Smooth muscle cell (in vitro differentiated cells): Measurements from ENCODE around the gene PDCD4. TPM values are rescaled to one million over a fixed set of nuclear protein-coding genes. Genes with fewer than 3 reads are reported as not detected.

Source experiments
- DNase-seq: peaks from one replicate; lab custom pipeline; 2025; ENCODE audit not compliant: unreplicated experiment; lab: John Stamatoyannopoulos, UW
- H2AFZ ChIP-seq: fragments of 200-600 bp; sonication (generic); 2 replicates; pipeline ENCODE4 v1.6.0; 2016; ENCODE audit warnings: antibody characterized with exemption, low read depth, mild to moderate bottlenecking
- H3F3A ChIP-seq: fragments of 200-600 bp; sonication (generic); 2 replicates; pipeline ENCODE4 v1.6.0; 2017; ENCODE audit warnings: antibody characterized with exemption, low read depth
- H3K27ac ChIP-seq: fragments of 200-600 bp; sonication (generic); 2 replicates; pipeline ENCODE4 v1.5.1; 2016; ENCODE audit warnings: low read depth, mild to moderate bottlenecking
- H3K27me3 ChIP-seq: fragments of 200-600 bp; sonication (generic); 2 replicates; pipeline ENCODE4 v1.6.1; 2016; ENCODE audit warnings: low read depth, mild to moderate bottlenecking
- H3K36me3 ChIP-seq: fragments of 200-600 bp; sonication (generic); 2 replicates; pipeline ENCODE4 v1.5.1; 2016; ENCODE audit warnings: low read depth
- H3K4me1 ChIP-seq: fragments of 200-600 bp; sonication (generic); 2 replicates; pipeline ENCODE4 v1.5.1; 2016; ENCODE audit warnings: low read depth
- H3K4me2 ChIP-seq: fragments of 200-600 bp; sonication (generic); 2 replicates; pipeline ENCODE4 v1.6.0; 2016; ENCODE audit warnings: mild to moderate bottlenecking
- H3K4me3 ChIP-seq: fragments of 200-600 bp; sonication (generic); 2 replicates; pipeline ENCODE4 v1.5.1; 2016; ENCODE audit warnings: mild to moderate bottlenecking
- H3K79me2 ChIP-seq: fragments of 200-600 bp; sonication (generic); 2 replicates; pipeline ENCODE4 v1.6.0; 2016; ENCODE audit warnings: low read depth, mild to moderate bottlenecking
- H3K9ac ChIP-seq: fragments of 200-600 bp; sonication (generic); 2 replicates; pipeline ENCODE4 v1.6.0; 2016; ENCODE audit warnings: low read depth
- H3K9me3 ChIP-seq: fragments of 200-600 bp; sonication (generic); replicated peaks from 2 replicates; pipeline ENCODE4 v1.5.1; 2016; ENCODE audit warnings: low read depth
- H4K20me1 ChIP-seq: fragments of 200-600 bp; sonication (generic); 2 replicates; pipeline ENCODE4 v1.6.0; 2016; ENCODE audit warnings: low read depth
- WGBS: methylation state at CpG from one replicate; pipeline ENCODE4 v1.1.7; 2016; ENCODE audit warnings: low lambda C conversion rate; 5-methylcytosine and 5-hydroxymethylcytosine counted together
- polyA plus RNA-seq: library from polyadenylated mRNA; unstranded; fragments of >200 nt; fragmentation: Nextera tagmentation; extraction: Ambion mirVana; gene quantifications from 2 replicates; pipeline ENCODE4 v1.2.1, GENCODE V29; 2016
- total RNA-seq: library from RNA; depleted of rRNA; stranded (reverse); fragments of >200 nt; gene quantifications from 2 replicates; pipeline ENCODE4 v1.2.3, GENCODE V29; 2014
- TF ChIP-seq, protein P1 (sequence below): fragments of 200-600 bp; sonication (generic); IDR thresholded peaks from 2 replicates; pipeline ENCODE4 v1.5.1; 2017; ENCODE audit warnings: borderline replicate concordance, mild to moderate bottlenecking, antibody characterized with exemption; ENCODE audit not compliant: insufficient read depth, poor library complexity, severe bottlenecking

PDCD4 gene
- total and polyA plus RNA-seq, 2 experiments from 2014 or later, result 67.0 to 124 TPM

- Histone ChIP-seq H3K9ac (no peak overlapping the region), H3K4me3 (no peak overlapping the region), H3K4me1 (peaks cover 22% of the 10 kb centered on the region), H2AFZ (no peak overlapping the region), H3K4me2 (peak overlapping the region; percentile 68), H3K36me3 (peaks cover 4% of the 10 kb centered on the region), H3K27ac (peak overlapping the region; percentile 42), H3K9me3 (no peaks in the 10 kb centered on the region), H3K79me2 (peaks cover 100% of the 10 kb centered on the region), H3F3A (peaks cover 5% of the 10 kb centered on the region), H4K20me1 (peaks cover 100% of the 10 kb centered on the region), H3K27me3 (no peaks in the 10 kb centered on the region)
- WGBS, result 34% methylated on average over 1 of the region's 1 CpG
- no peak for DNase-seq
- TF ChIP-seq, protein P1, sequence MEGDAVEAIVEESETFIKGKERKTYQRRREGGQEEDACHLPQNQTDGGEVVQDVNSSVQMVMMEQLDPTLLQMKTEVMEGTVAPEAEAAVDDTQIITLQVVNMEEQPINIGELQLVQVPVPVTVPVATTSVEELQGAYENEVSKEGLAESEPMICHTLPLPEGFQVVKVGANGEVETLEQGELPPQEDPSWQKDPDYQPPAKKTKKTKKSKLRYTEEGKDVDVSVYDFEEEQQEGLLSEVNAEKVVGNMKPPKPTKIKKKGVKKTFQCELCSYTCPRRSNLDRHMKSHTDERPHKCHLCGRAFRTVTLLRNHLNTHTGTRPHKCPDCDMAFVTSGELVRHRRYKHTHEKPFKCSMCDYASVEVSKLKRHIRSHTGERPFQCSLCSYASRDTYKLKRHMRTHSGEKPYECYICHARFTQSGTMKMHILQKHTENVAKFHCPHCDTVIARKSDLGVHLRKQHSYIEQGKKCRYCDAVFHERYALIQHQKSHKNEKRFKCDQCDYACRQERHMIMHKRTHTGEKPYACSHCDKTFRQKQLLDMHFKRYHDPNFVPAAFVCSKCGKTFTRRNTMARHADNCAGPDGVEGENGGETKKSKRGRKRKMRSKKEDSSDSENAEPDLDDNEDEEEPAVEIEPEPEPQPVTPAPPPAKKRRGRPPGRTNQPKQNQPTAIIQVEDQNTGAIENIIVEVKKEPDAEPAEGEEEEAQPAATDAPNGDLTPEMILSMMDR, result no peak
These were observed 60.1 kb downstream of the PDCD4 start for GRCh38 chr10:110931769-110932381.

GRCh38 chr10:110932505-110933180 is 60.9 kb downstream of the PDCD4 start:
- WGBS, result 30% methylated on average over 1 of the region's 1 CpG
- Histone ChIP-seq H3K36me3 (peaks cover 4% of the 10 kb centered on the region), H3K4me2 (peak overlapping the region; percentile 68), H2AFZ (no peak overlapping the region), H3K4me1 (peaks cover 22% of the 10 kb centered on the region), H4K20me1 (peaks cover 100% of the 10 kb centered on the region), H3K9ac (no peak overlapping the region), H3K9me3 (no peaks in the 10 kb centered on the region), H3F3A (peaks cover 5% of the 10 kb centered on the region), H3K27ac (peak overlapping the region; percentile 42), H3K4me3 (no peak overlapping the region), H3K79me2 (peaks cover 100% of the 10 kb centered on the region), H3K27me3 (no peaks in the 10 kb centered on the region)
- TF ChIP-seq, protein P1, result no peak
- no peak for DNase-seq

GRCh38 chr10:110936757-110937156 is 65.0 kb downstream of the PDCD4 start:
- Histone ChIP-seq H2AFZ (no peak overlapping the region), H3K79me2 (peaks cover 99% of the 10 kb centered on the region), H3K27ac (no peak overlapping the region), H4K20me1 (peaks cover 98% of the 10 kb centered on the region), H3K9me3 (no peaks in the 10 kb centered on the region), H3K4me2 (no peak overlapping the region), H3K4me1 (peaks cover 8% of the 10 kb centered on the region), H3F3A (no peaks in the 10 kb centered on the region), H3K27me3 (no peaks in the 10 kb centered on the region), H3K36me3 (peaks cover 4% of the 10 kb centered on the region), H3K9ac (no peak overlapping the region), H3K4me3 (no peak overlapping the region)
- TF ChIP-seq, protein P1, result no peak
- no peak for DNase-seq
- 98% methylated on average over 18 of the region's 18 CpGs for WGBS

GRCh38 chr10:110939419-110939818 is 67.7 kb downstream of the PDCD4 start:
- no peaks in the 10 kb centered on the region for H3K9me3 ChIP-seq
- H3K27me3 ChIP-seq, result no peaks in the 10 kb centered on the region
- H2AFZ ChIP-seq, result no peak overlapping the region
- no peak for DNase-seq
- WGBS, result over 99% methylated on average over 4 of the region's 4 CpGs
- no peak overlapping the region for H3K4me2 ChIP-seq
- peaks cover 99% of the 10 kb centered on the region for H3K79me2 ChIP-seq
- no peaks in the 10 kb centered on the region for H3K4me1 ChIP-seq
- H4K20me1 ChIP-seq, result peaks cover 95% of the 10 kb centered on the region
- H3F3A ChIP-seq, result no peaks in the 10 kb centered on the region
- H3K36me3 ChIP-seq, result peaks cover 4% of the 10 kb centered on the region
- TF ChIP-seq, protein P1, result no peak
- no peak overlapping the region for H3K27ac ChIP-seq
- no peak overlapping the region for H3K4me3 ChIP-seq
- no peak overlapping the region for H3K9ac ChIP-seq
